Gastroesophageal sphincter (tissue), 4 donors: ENCODE results near the gene IRF1. TPM values are rescaled to one million over a fixed set of nuclear protein-coding genes. Genes with fewer than 3 reads are reported as not detected.

ENCODE experiments used
- ATAC-seq: fragments of 150-250 bp; one replicate; pipeline ENCODE4 v1.9.1; 2016; ENCODE audit warnings: mild to moderate bottlenecking, moderate library complexity
- H3K27ac ChIP-seq, 4 donors: fragments of 200-600 bp; sonication (generic) in 3 of 4; 1 replicate in 3 of 4; 2 replicates in 1 of 4; pipeline ENCODE4 v1.5.1; 2016 to 2019
- H3K27me3 ChIP-seq: fragments of 200-600 bp; sonication (generic); one replicate; pipeline ENCODE4 v1.5.1; 2019
- H3K36me3 ChIP-seq, 2 donors: fragments of 200-600 bp; sonication (generic); one replicate each; pipeline ENCODE4 v1.5.1; 2019; ENCODE audit warnings: control low read depth in 1 of 2
- H3K4me1 ChIP-seq, 3 donors: fragments of 200-600 bp; sonication (generic); 1 replicate in 2 of 3; 2 replicates in 1 of 3; pipeline ENCODE4 v1.5.1; 2016 to 2019; ENCODE audit warnings: control low read depth in 2 of 3
- H3K4me3 ChIP-seq, 2 donors: fragments of 200-600 bp; sonication (generic); one replicate each; pipeline ENCODE4 v1.5.1; 2019; ENCODE audit warnings: mild to moderate bottlenecking in 1 of 2, moderate library complexity in 1 of 2
- H3K9me3 ChIP-seq, 3 donors: fragments of 200-600 bp; sonication (generic); one replicate each; pipeline ENCODE4 v1.5.1; 2017 to 2019; ENCODE audit warnings: control low read depth in 2 of 3
- EP300 ChIP-seq: sonication (generic); formaldehyde crosslinking; IDR thresholded peaks from one replicate; pipeline ENCODE4 v1.6.1; 2017; ENCODE audit warnings: antibody characterized with exemption, mild to moderate bottlenecking
- POLR2A ChIP-seq, 2 donors: fragments of 450-650 bp; IDR thresholded peaks; one replicate each; pipeline ENCODE4 v1.6.1; 2017; ENCODE audit warnings: antibody characterized with exemption in 2 of 2, mild to moderate bottlenecking in 2 of 2, moderate library complexity in 1 of 2
- POLR2AphosphoS5 ChIP-seq: sonication (generic); formaldehyde crosslinking; IDR thresholded peaks from one replicate; pipeline ENCODE4 v1.6.1; 2017; ENCODE audit warnings: antibody characterized with exemption
- WGBS, 2 donors: methylation state at CpG; one replicate each; pipeline ENCODE4 v1.1.5; 2018; ENCODE audit warnings: low coverage in 1 of 2; 5-methylcytosine and 5-hydroxymethylcytosine counted together
- total RNA-seq, 4 donors: library from RNA; depleted of rRNA; stranded (reverse); fragments of >200 nt; gene quantifications; one replicate each; pipeline ENCODE4 v1.1.0, GENCODE V29; 2016
- TF ChIP-seq, protein P1 (sequence below), 4 experiments: fragments of 200-600 bp in 2 of 4; fragments of 450-650 bp in 2 of 4; sonication (generic) in 1 of 4; IDR thresholded peaks; one replicate each; pipeline ENCODE4 v1.5.1; 2017 to 2019; ENCODE audit warnings: antibody characterized with exemption in 4 of 4, mild to moderate bottlenecking in 2 of 4, moderate library complexity in 2 of 4

The IRF1 gene
- total RNA-seq, 4 donors from 2014 or later = 10.9 to 74.3 (median 19.4) TPM

- TF ChIP-seq, protein P1, sequence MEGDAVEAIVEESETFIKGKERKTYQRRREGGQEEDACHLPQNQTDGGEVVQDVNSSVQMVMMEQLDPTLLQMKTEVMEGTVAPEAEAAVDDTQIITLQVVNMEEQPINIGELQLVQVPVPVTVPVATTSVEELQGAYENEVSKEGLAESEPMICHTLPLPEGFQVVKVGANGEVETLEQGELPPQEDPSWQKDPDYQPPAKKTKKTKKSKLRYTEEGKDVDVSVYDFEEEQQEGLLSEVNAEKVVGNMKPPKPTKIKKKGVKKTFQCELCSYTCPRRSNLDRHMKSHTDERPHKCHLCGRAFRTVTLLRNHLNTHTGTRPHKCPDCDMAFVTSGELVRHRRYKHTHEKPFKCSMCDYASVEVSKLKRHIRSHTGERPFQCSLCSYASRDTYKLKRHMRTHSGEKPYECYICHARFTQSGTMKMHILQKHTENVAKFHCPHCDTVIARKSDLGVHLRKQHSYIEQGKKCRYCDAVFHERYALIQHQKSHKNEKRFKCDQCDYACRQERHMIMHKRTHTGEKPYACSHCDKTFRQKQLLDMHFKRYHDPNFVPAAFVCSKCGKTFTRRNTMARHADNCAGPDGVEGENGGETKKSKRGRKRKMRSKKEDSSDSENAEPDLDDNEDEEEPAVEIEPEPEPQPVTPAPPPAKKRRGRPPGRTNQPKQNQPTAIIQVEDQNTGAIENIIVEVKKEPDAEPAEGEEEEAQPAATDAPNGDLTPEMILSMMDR (IDR thresholded peaks at IDR 0.05) = no peak
- TF ChIP-seq POLR2AphosphoS5 (no peak), POLR2A (IDR thresholded peaks at IDR 0.05) (no peak), EP300 (no peak)
- no peaks in the 10 kb centered on the region for H3K9me3 ChIP-seq
- H3K36me3 ChIP-seq = peaks cover 0 to 18% of the 10 kb centered on the region in 2 donors
- ATAC-seq = no peak
- H3K4me3 ChIP-seq = no peak overlapping the region
- H3K4me1 ChIP-seq = peaks cover 0 to 67% (median 24%) of the 10 kb centered on the region in 3 donors
- no peaks in the 10 kb centered on the region for H3K27me3 ChIP-seq
- H3K27ac ChIP-seq = peak overlapping the region in 3 of 4 donors; percentile 61 to 71 (median 70)
- WGBS, 2 donors = 94 to 100% methylated on average over 2 of the region's 2 CpGs
Observed at GRCh38 chr5:132447196-132447595, 43.4 kb downstream of the IRF1 start.

DNA sequence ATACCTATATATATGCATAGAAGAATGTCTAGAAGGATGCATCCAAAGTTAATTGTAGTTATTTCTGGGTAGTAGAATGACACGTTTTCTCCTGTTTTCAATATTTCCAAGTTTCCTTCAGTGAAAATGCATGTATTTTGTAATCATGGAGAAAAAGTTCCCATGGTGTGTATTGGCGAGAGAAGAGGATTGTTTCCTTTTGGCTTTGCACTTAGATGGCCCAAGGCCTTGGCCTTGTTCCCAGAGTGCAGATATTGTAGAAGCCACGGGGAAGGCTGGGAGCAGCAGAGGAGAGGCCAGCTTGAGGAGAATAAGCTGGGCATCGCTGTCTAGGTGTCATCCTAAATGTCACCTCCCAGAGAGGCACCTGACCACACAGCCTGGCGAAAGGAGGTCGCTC is 44.0 kb downstream of the IRF1 start:
- Histone ChIP-seq H3K36me3 (peaks cover 0 to 16% of the 10 kb centered on the region in 2 donors), H3K27ac (peak overlapping the region in 3 of 4 donors; percentile 61 to 71 (median 70)), H3K27me3 (no peaks in the 10 kb centered on the region), H3K4me3 (no peak overlapping the region), H3K4me1 (peaks cover 0 to 72% (median 24%) of the 10 kb centered on the region in 3 donors), H3K9me3 (no peaks in the 10 kb centered on the region)
- WGBS, 2 donors = 4 to 23% methylated on average over 4 to 6 of the region's 6 CpGs
- ATAC-seq = peak; percentile 87
- TF ChIP-seq POLR2AphosphoS5 (peak; percentile 75), EP300 (no peak)

DNA sequence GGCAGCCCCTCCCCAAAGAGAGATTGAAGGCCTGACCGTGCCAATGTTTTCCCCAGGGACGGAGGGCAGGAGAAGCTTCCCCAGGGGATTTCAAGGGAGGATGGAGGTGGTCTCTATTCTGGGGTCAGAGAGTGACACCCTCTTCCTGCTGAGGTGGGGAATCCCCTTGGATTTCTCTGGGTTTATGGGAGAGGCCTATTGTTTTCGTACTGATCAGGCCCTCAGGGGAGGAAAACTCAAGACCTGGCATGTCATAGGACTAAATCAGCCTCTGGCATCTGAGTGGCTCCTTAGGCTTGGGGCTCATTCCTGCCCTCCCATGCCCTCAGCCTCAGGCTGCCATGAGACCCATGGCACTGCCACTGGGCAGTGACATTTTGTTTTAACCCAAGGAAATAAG is 44.6 kb downstream of the IRF1 start:
- H3K27me3 ChIP-seq = no peaks in the 10 kb centered on the region
- peaks cover 0 to 9% of the 10 kb centered on the region in 2 donors for H3K36me3 ChIP-seq
- H3K27ac ChIP-seq = peak overlapping the region; percentile 7 to 71 (median 66)
- peaks cover 0 to 72% (median 24%) of the 10 kb centered on the region in 3 donors for H3K4me1 ChIP-seq
- TF ChIP-seq POLR2AphosphoS5 (no peak), EP300 (no peak), POLR2A (IDR thresholded peaks at IDR 0.05) (no peak)
- TF ChIP-seq, protein P1 (IDR thresholded peaks at IDR 0.05) = no peak
- no peak overlapping the region for H3K4me3 ChIP-seq
- ATAC-seq = no peak
- WGBS, 2 donors = 29% methylated on average over 1 of the region's 3 CpGs; no CpG with 5 or more reads in 1 of the 2 donors
- no peaks in the 10 kb centered on the region for H3K9me3 ChIP-seq

- Histone ChIP-seq H3K27ac (peak overlapping the region; percentile 7 to 71 (median 66)), H3K4me3 (no peak overlapping the region), H3K27me3 (no peaks in the 10 kb centered on the region), H3K9me3 (no peaks in the 10 kb centered on the region), H3K36me3 (peaks cover 0 to 8% of the 10 kb centered on the region in 2 donors), H3K4me1 (peaks cover 0 to 72% (median 24%) of the 10 kb centered on the region in 3 donors)
- ATAC-seq = no peak
- TF ChIP-seq EP300 = no peak
- TF ChIP-seq POLR2A (IDR thresholded peaks at IDR 0.05) = no peak
- TF ChIP-seq, protein P1 (IDR thresholded peaks at IDR 0.05) = no peak
- TF ChIP-seq POLR2AphosphoS5 = no peak
- WGBS, 2 donors = 76% methylated on average over 3 of the region's 4 CpGs; no CpG with 5 or more reads in 1 of the 2 donors
Observed at GRCh38 chr5:132445640-132445923, 45.0 kb downstream of the IRF1 start.

- H3K4me3 ChIP-seq = no peak overlapping the region
- WGBS, 2 donors = 81% methylated on average over 4 of the region's 5 CpGs
- peak overlapping the region in 3 of 4 donors; percentile 61 to 71 (median 70) for H3K27ac ChIP-seq
- TF ChIP-seq POLR2AphosphoS5 (no peak), POLR2A (IDR thresholded peaks at IDR 0.05) (no peak), EP300 (no peak)
- TF ChIP-seq, protein P1 (IDR thresholded peaks at IDR 0.05) = no peak
- H3K4me1 ChIP-seq = peaks cover 0 to 75% (median 27%) of the 10 kb centered on the region in 3 donors
- peaks cover 0 to 8% of the 10 kb centered on the region in 2 donors for H3K36me3 ChIP-seq
- H3K9me3 ChIP-seq = no peaks in the 10 kb centered on the region
- no peak for ATAC-seq
- H3K27me3 ChIP-seq = no peaks in the 10 kb centered on the region
Observed at GRCh38 chr5:132444841-132445639, 45.5 kb downstream of the IRF1 start.
